H1 (cell line): Measurements from ENCODE around the gene EHD2. TPM values are rescaled to one million over a fixed set of nuclear protein-coding genes. Genes with fewer than 3 reads are reported as not detected.

Experiments
- SAP30 ChIP-seq: fragments of 300-600 bp; sonication (generic); IDR thresholded peaks from 2 replicates; pipeline ENCODE4 v1.7.1; 2012; ENCODE audit warnings: low read length, moderate library complexity, mild to moderate bottlenecking, inconsistent platforms; ENCODE audit not compliant: insufficient read depth, insufficient replicate concordance
- polyA plus RNA-seq, 7 experiments: library from polyadenylated mRNA; depleted of rRNA in 3 of 7; stranded (reverse) in 5 of 7; unstranded in 2 of 7; fragments of >200 nt in 5 of 7; fragments of 200-250 nt in 2 of 7; gene quantifications; 1 replicate in 5 of 7; 2 replicates in 1 of 7; 4 replicates in 1 of 7; pipeline versions ENCODE4 v1.2.1 to v1.2.3, GENCODE V29; 2011 to 2013; ENCODE audit warnings: missing spikeins in 2 of 7, mixed read lengths in 2 of 7
- total RNA-seq: library from RNA; stranded (reverse); fragmentation: NEBNext Ultra II Directional; extraction: Animal tissue kit (Norgen Biotek cat#: 25700); gene quantifications from 2 replicates; pipeline ENCODE4 v1.2.1, GENCODE V29; 2021

Gene EHD2
- total and polyA plus RNA-seq, 2 of the 8 experiments (the other 6 are each of a cell fraction or from before 2014, with no cell fraction given) = 4.5 to 14.3 TPM

DNA sequence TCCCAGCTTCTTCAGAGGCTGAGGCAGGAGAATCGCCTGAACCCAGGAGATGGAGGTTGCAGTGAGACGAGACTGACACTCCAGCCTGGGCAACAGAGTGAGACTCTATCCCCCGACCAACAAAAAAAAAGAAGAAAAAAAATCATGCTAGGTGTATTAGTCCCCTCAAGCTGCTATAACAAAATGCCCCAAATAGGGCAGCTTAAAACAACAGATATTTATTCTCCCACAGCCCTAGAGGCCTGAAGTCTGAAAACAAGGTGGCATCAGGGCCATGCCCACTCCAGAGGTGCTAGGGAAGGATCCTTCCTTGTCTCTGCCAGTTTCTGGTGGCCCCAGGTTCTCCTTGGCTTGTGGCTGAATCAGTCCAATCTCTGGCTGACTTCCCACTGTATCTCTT lies 8.6 kb upstream of the EHD2 start (continued):
- no peak for TF ChIP-seq SAP30
- TF ChIP-seq, all 59 proteins: peak for 0
